H1 (cell line): ENCODE data around the gene ZNF837. TPM values are rescaled to one million over a fixed set of nuclear protein-coding genes. Genes with fewer than 3 reads are reported as not detected.

Source experiments
- CTCF ChIA-PET: fragments of 300-600 bp; sonication (Branson Sonifier 250); formaldehyde crosslinking; loops from one replicate; lab custom pipeline; 2021; ENCODE audit not compliant: partially characterized antibody; lab: Charles Lee
- POLR2A ChIA-PET: fragments of 300-600 bp; sonication (Branson Sonifier 250); formaldehyde crosslinking; loops from one replicate; lab custom pipeline; 2021; ENCODE audit warnings: inconsistent platforms; ENCODE audit not compliant: partially characterized antibody; lab: Charles Lee
- DNase-seq, 2 experiments: peaks; one replicate each; pipeline versions ENCODE4 v3.0.0 to v3.0.0-alpha.2; 2010 to 2022; ENCODE audit warnings: low spot score in 2 of 2, low read depth in 1 of 2, mixed read lengths in 1 of 2
- FAIRE-seq: peaks from 2 replicates; lab custom pipeline; 2011; peaks lifted over from hg19 to GRCh38; lab: Jason Lieb, UNC
- H2AFZ ChIP-seq: 2 replicates; pipeline ENCODE4 v1.8.1; 2012; ENCODE audit warnings: low read length, inconsistent platforms
- H2AK5ac ChIP-seq: 2 replicates; pipeline ENCODE4 v1.6.1; 2013; ENCODE audit warnings: low read depth, low read length
- H2BK120ac ChIP-seq: replicated peaks from 2 replicates; pipeline ENCODE3; 2013; ENCODE audit warnings: low read depth, low read length, inconsistent platforms
- H2BK12ac ChIP-seq: 2 replicates; pipeline ENCODE4 v1.6.1; 2013; ENCODE audit warnings: low read depth, low read length
- H2BK15ac ChIP-seq: 2 replicates; pipeline ENCODE4 v1.6.1; 2013; ENCODE audit warnings: low read length
- H2BK20ac ChIP-seq: 2 replicates; pipeline ENCODE4 v1.6.1; 2013; ENCODE audit warnings: low read length
- H2BK5ac ChIP-seq: 2 replicates; pipeline ENCODE4 v1.6.1; 2013; ENCODE audit warnings: low read depth, low read length
- H3K14ac ChIP-seq: 2 replicates; pipeline ENCODE4 v1.6.1; 2013; ENCODE audit warnings: inconsistent platforms; ENCODE audit not compliant: insufficient read length
- H3K18ac ChIP-seq: 2 replicates; pipeline ENCODE4 v1.6.1; 2013; ENCODE audit warnings: low read length; ENCODE audit errors: extremely low read depth
- H3K23ac ChIP-seq: 2 replicates; pipeline ENCODE4 v1.6.1; 2013; ENCODE audit warnings: inconsistent platforms; ENCODE audit not compliant: insufficient read length
- H3K23me2 ChIP-seq: 2 replicates; pipeline ENCODE4 v1.6.1; 2013; ENCODE audit warnings: low read depth, low read length
- H3K27ac ChIP-seq: 2 replicates; pipeline ENCODE4 v1.6.1; 2011; ENCODE audit warnings: low read depth, low read length, inconsistent platforms
- H3K27me3 ChIP-seq, 4 experiments: replicated peaks in 1 of 4; 1 replicate in 1 of 4; 2 replicates in 3 of 4; pipeline versions ENCODE4 v1.6.1 to v1.8.1; 2011 to 2013; ENCODE audit warnings: low read length in 3 of 4, mild to moderate bottlenecking in 3 of 4, inconsistent platforms in 2 of 4, mixed read lengths in 2 of 4, moderate library complexity in 1 of 4; ENCODE audit not compliant: control insufficient read depth in 3 of 4, insufficient read depth in 3 of 4; ENCODE audit errors: extremely low read depth in 1 of 4
- H3K36me3 ChIP-seq, 4 experiments: 2 replicates each; pipeline versions ENCODE4 v1.6.1 to v1.8.1; 2011 to 2013; ENCODE audit warnings: mild to moderate bottlenecking in 4 of 4, low read length in 3 of 4, moderate library complexity in 2 of 4, control low read depth in 1 of 4, inconsistent platforms in 1 of 4; ENCODE audit not compliant: insufficient read depth in 4 of 4, control insufficient read depth in 2 of 4
- H3K4ac ChIP-seq: replicated peaks from 2 replicates; pipeline ENCODE3; 2013; ENCODE audit warnings: low read length, low read depth, mixed read lengths, inconsistent platforms; ENCODE audit not compliant: insufficient read length
- H3K4me1 ChIP-seq, 4 experiments: replicated peaks in 1 of 4; 1 replicate in 1 of 4; 2 replicates in 3 of 4; pipeline versions ENCODE4 v1.6.1 to v1.8.1; 2011 to 2013; ENCODE audit warnings: low read length in 3 of 4, inconsistent platforms in 2 of 4, mixed read lengths in 1 of 4; ENCODE audit not compliant: insufficient read depth in 4 of 4, control insufficient read depth in 3 of 4
- H3K4me2 ChIP-seq, 2 experiments: 2 replicates each; pipeline versions ENCODE4 v1.6.1 to v1.8.1; 2011 to 2013; ENCODE audit warnings: low read depth in 2 of 2, low read length in 2 of 2, control low read depth in 1 of 2, inconsistent platforms in 1 of 2, mild to moderate bottlenecking in 1 of 2; ENCODE audit not compliant: insufficient read depth in 1 of 2
- H3K4me3 ChIP-seq, 4 experiments: fragments of 200-600, 300-600 bp in 1 of 4; sonication (generic), shearing (Covaris generic), sonication (Bioruptor Twin) in 1 of 4; 2 replicates each; pipeline versions ENCODE4 v1.5.1 to v1.8.1; 2011 to 2016; ENCODE audit warnings: low read length in 4 of 4, low read depth in 3 of 4, control low read depth in 2 of 4, inconsistent platforms in 2 of 4, mild to moderate bottlenecking in 2 of 4, mixed read lengths in 1 of 4, moderate library complexity in 1 of 4; ENCODE audit not compliant: insufficient read depth in 2 of 4; ENCODE audit errors: extremely low read depth in 1 of 4
- H3K56ac ChIP-seq: replicated peaks from 2 replicates; pipeline ENCODE3; 2013; ENCODE audit warnings: low read depth, mild to moderate bottlenecking, mixed read lengths, low read length, inconsistent platforms; ENCODE audit not compliant: insufficient read length
- H3K79me1 ChIP-seq: 2 replicates; pipeline ENCODE4 v1.6.1; 2013; ENCODE audit warnings: low read depth, low read length, control low read depth
- H3K79me2 ChIP-seq, 2 experiments: 2 replicates each; pipeline versions ENCODE4 v1.6.1 to v1.8.1; 2012 to 2013; ENCODE audit warnings: low read length in 2 of 2, mild to moderate bottlenecking in 2 of 2, inconsistent platforms in 1 of 2; ENCODE audit not compliant: insufficient read depth in 2 of 2, control insufficient read depth in 1 of 2
- H3K9ac ChIP-seq, 4 experiments: replicated peaks in 1 of 4; 1 replicate in 1 of 4; 2 replicates in 3 of 4; pipeline versions ENCODE4 v1.6.1 to v1.8.1; 2011 to 2013; ENCODE audit warnings: low read depth in 3 of 4, low read length in 3 of 4, control low read depth in 2 of 4, mild to moderate bottlenecking in 2 of 4, moderate library complexity in 2 of 4, inconsistent platforms in 1 of 4; ENCODE audit errors: extremely low read depth in 1 of 4
- H3K9me3 ChIP-seq, 2 experiments: 2 replicates each; pipeline versions ENCODE4 v1.6.1 to v1.8.1; 2012 to 2013; ENCODE audit warnings: mild to moderate bottlenecking in 2 of 2, moderate library complexity in 2 of 2, control low read depth in 1 of 2, inconsistent platforms in 1 of 2, low read depth in 1 of 2, low read length in 1 of 2, mixed read lengths in 1 of 2; ENCODE audit not compliant: insufficient read depth in 2 of 2
- H4K20me1 ChIP-seq, 2 experiments: replicated peaks in 1 of 2; 2 replicates each; pipeline versions ENCODE3 to v1.8.1; 2011 to 2013; ENCODE audit warnings: inconsistent platforms in 2 of 2, low read length in 2 of 2, mild to moderate bottlenecking in 1 of 2; ENCODE audit not compliant: insufficient read depth in 2 of 2, control insufficient read depth in 1 of 2
- H4K5ac ChIP-seq: 2 replicates; pipeline ENCODE4 v1.6.1; 2013; ENCODE audit warnings: low read length, low read depth, mixed read lengths, inconsistent platforms; ENCODE audit not compliant: insufficient read length
- H4K8ac ChIP-seq: 2 replicates; pipeline ENCODE4 v1.8.0; 2013; ENCODE audit warnings: mild to moderate bottlenecking, moderate library complexity, low read length, inconsistent platforms; ENCODE audit not compliant: insufficient read depth; ENCODE audit errors: extremely low read depth
- H4K91ac ChIP-seq: replicated peaks from 2 replicates; pipeline ENCODE3; 2013; ENCODE audit warnings: low read length, mixed read lengths, inconsistent platforms; ENCODE audit not compliant: insufficient read length
- ASH2L ChIP-seq: fragments of 200-600, 300-600 bp; sonication (generic); IDR thresholded peaks from one replicate; pipeline ENCODE4 v1.7.1; 2017; ENCODE audit warnings: low read length
- BACH1 ChIP-seq: IDR thresholded peaks from 2 replicates; pipeline ENCODE4 v1.6.1; 2012; ENCODE audit warnings: low read length, improper control_type of control experiment
- GABPA ChIP-seq: IDR thresholded peaks from 2 replicates; pipeline ENCODE4 v1.6.1; 2011; ENCODE audit warnings: mild to moderate bottlenecking, low read length, moderate library complexity, borderline replicate concordance; ENCODE audit not compliant: insufficient read depth
- GTF2F1 ChIP-seq: IDR thresholded peaks from 2 replicates; pipeline ENCODE4 v1.6.1; 2012; ENCODE audit warnings: low read depth, low read length, improper control_type of control experiment, borderline replicate concordance
- MAX ChIP-seq: IDR thresholded peaks from 2 replicates; pipeline ENCODE4 v1.6.1; 2012; ENCODE audit warnings: inconsistent platforms
- POLR2AphosphoS5 ChIP-seq: IDR thresholded peaks from 2 replicates; pipeline ENCODE4 v1.6.1; 2011; ENCODE audit warnings: low read depth, low read length
- TAF1 ChIP-seq: IDR thresholded peaks from 2 replicates; pipeline ENCODE4 v1.6.1; 2011; ENCODE audit warnings: mild to moderate bottlenecking, low read depth, low read length
- ZNF274 ChIP-seq: IDR thresholded peaks from 2 replicates; pipeline ENCODE4 v1.7.0; 2012; ENCODE audit warnings: low read length, borderline replicate concordance; ENCODE audit errors: extremely low read depth
- WGBS, 2 experiments: shearing (Covaris generic) in 1 of 2; methylation state at CpG; one replicate each; pipeline versions ENCODE4 v1.1.6 to v1.1.7; 2013 to 2015; ENCODE audit warnings: low lambda C conversion rate in 2 of 2, mixed read lengths in 2 of 2, inconsistent platforms in 1 of 2, low coverage in 1 of 2, missing lambda C conversion rate in 1 of 2; ENCODE audit not compliant: insufficient replicate concordance in 2 of 2, insufficient coverage in 1 of 2, insufficient read length in 1 of 2; ENCODE audit errors: extremely low coverage in 1 of 2, missing lambda C conversion rate in 1 of 2; 5-methylcytosine and 5-hydroxymethylcytosine counted together
- polyA plus RNA-seq, 7 experiments: library from polyadenylated mRNA; depleted of rRNA in 3 of 7; stranded (reverse) in 5 of 7; unstranded in 2 of 7; fragments of >200 nt in 5 of 7; fragments of 200-250 nt in 2 of 7; gene quantifications; 1 replicate in 5 of 7; 2 replicates in 1 of 7; 4 replicates in 1 of 7; pipeline versions ENCODE4 v1.2.1 to v1.2.3, GENCODE V29; 2011 to 2013; ENCODE audit warnings: missing spikeins in 2 of 7, mixed read lengths in 2 of 7
- total RNA-seq: library from RNA; stranded (reverse); fragmentation: NEBNext Ultra II Directional; extraction: Animal tissue kit (Norgen Biotek cat#: 25700); gene quantifications from 2 replicates; pipeline ENCODE4 v1.2.1, GENCODE V29; 2021

The ZNF837 gene
- total and polyA plus RNA-seq, 2 of the 8 experiments (the other 6 are each of a cell fraction or from before 2014, with no cell fraction given): 1.9 to 3.3 TPM

- H2BK120ac ChIP-seq: no peak overlapping the region
- H3K56ac ChIP-seq: no peak overlapping the region
- no peak overlapping the region for H2BK5ac ChIP-seq
- H3K23ac ChIP-seq: no peak overlapping the region
- no peaks in the 10 kb centered on the region for H3K36me3 ChIP-seq
- peaks cover 4% of the 10 kb centered on the region for H3K23me2 ChIP-seq
- H2AFZ ChIP-seq: no peak overlapping the region
- H3K9ac ChIP-seq: no peak overlapping the region
- no peak overlapping the region for H3K4me2 ChIP-seq
- no peak overlapping the region for H4K91ac ChIP-seq
- ChIA-PET POLR2A (interaction anchor here (0.6 to 2.8 kb wide), 6 partner anchors 10 to 153 kb away, joined by 3 to 14 read pairs (median 6); no protein-coding TSS in a partner anchor), CTCF (interaction anchor here (1.0 to 2.7 kb wide), 5 partner anchors 9 to 137 kb away, joined by 3 to 11 read pairs (median 5); no protein-coding TSS in a partner anchor)
- H3K79me1 ChIP-seq: no peaks in the 10 kb centered on the region
- no peak overlapping the region for H2BK20ac ChIP-seq
- FAIRE-seq: no peak
- TF ChIP-seq GTF2F1: no peak
- no peak for TF ChIP-seq MAX
- no peak for TF ChIP-seq ZNF274
- TF ChIP-seq TAF1: no peak
- no peak for TF ChIP-seq BACH1
- TF ChIP-seq GABPA: no peak; the same call in 1 of the 2 replicates
- TF ChIP-seq ASH2L: no peak
- no peak for TF ChIP-seq POLR2AphosphoS5
- peaks cover 0 to 3% of the 10 kb centered on the region in 2 experiments for H4K20me1 ChIP-seq
- H2BK15ac ChIP-seq: 0 out of 2 replicates have a peak overlapping the region, but pooled peaks have one; percentile 1
- H3K27ac ChIP-seq: peak overlapping the region; percentile 47; the same call in 1 of the 2 replicates
- no peak overlapping the region for H4K5ac ChIP-seq
- no peak overlapping the region for H3K4me3 ChIP-seq
- WGBS, 2 experiments: 76% methylated on average over 16 of the region's 19 CpGs; no CpG with 5 or more reads in 1 of the 2 experiments
- no peaks in the 10 kb centered on the region for H3K9me3 ChIP-seq
- no peak overlapping the region for H3K18ac ChIP-seq
- H3K14ac ChIP-seq: no peak overlapping the region
- peak overlapping the region; percentile 11; the same call in 1 of the 2 replicates for H2BK12ac ChIP-seq
- H2AK5ac ChIP-seq: no peak overlapping the region
- H3K79me2 ChIP-seq: no peaks in the 10 kb centered on the region
- no peak overlapping the region for H4K8ac ChIP-seq
- peaks cover 0 to 8% (median 5%) of the 10 kb centered on the region in 4 experiments; a peak in 4 of 7 replicates for H3K4me1 ChIP-seq
- H3K4ac ChIP-seq: no peak overlapping the region
- no peak for DNase-seq
- H3K27me3 ChIP-seq: no peaks in the 10 kb centered on the region
These were observed 23.2 kb downstream of the ZNF837 start for GRCh38 chr19:58357481-58358145.
